NCI-H748 (cell line): ENCODE data around the gene EPM2AIP1.
"Not testable (repeated sequence)": the region's sequence is repeated elsewhere in the genome, so short reads cannot be mapped to it uniquely, and the experiment has no call there.

Source experiments
- DNase-seq: peaks from one replicate; lab custom pipeline; 2025; ENCODE audit not compliant: unreplicated experiment; lab: John Stamatoyannopoulos, UW

The EPM2AIP1 gene

GRCh38 chr3:36992806-36993325 lies at the start of gene EPM2AIP1:
EPM2AIP1 (minus strand) TSS chr3:36993131; CDS start chr3:36993077, 54 bp downstream.
- no peak for DNase-seq

- not testable (repeated sequence) for DNase-seq
These were observed 49.8 kb upstream of the EPM2AIP1 start for GRCh38 chr3:37042712-37043111.

- no peak for DNase-seq
These were observed 48.7 kb upstream of the EPM2AIP1 start for GRCh38 chr3:37041546-37042195.

GRCh38 chr3:37040231-37040630 lies 47.3 kb upstream of the EPM2AIP1 start:
- no peak for DNase-seq

- no peak for DNase-seq
These were observed 46.4 kb upstream of the EPM2AIP1 start for GRCh38 chr3:37039161-37039846.

GRCh38 chr3:37037352-37037751 lies 44.4 kb upstream of the EPM2AIP1 start:
- no peak for DNase-seq

- no peak for DNase-seq
These were observed 40.0 kb upstream of the EPM2AIP1 start for GRCh38 chr3:37032961-37033360.

- no peak for DNase-seq
These were observed 38.3 kb upstream of the EPM2AIP1 start for GRCh38 chr3:37031096-37031682.

GRCh38 chr3:37030588-37030987 lies 37.7 kb upstream of the EPM2AIP1 start:
- DNase-seq: no peak

GRCh38 chr3:37029516-37030163 lies 36.7 kb upstream of the EPM2AIP1 start:
- DNase-seq: no peak

GRCh38 chr3:37029111-37029510 lies 36.2 kb upstream of the EPM2AIP1 start:
- DNase-seq: no peak

- no peak for DNase-seq
These were observed 35.4 kb upstream of the EPM2AIP1 start for GRCh38 chr3:37028329-37028728.

GRCh38 chr3:37026851-37027250 lies 33.9 kb upstream of the EPM2AIP1 start:
- DNase-seq: no peak

- DNase-seq: no peak
These were observed 32.8 kb upstream of the EPM2AIP1 start for GRCh38 chr3:37025561-37026335.

GRCh38 chr3:37024820-37025405 lies 32.0 kb upstream of the EPM2AIP1 start:
- no peak for DNase-seq

- no peak for DNase-seq
These were observed 31.2 kb upstream of the EPM2AIP1 start for GRCh38 chr3:37024092-37024491.

GRCh38 chr3:37017683-37018082 lies 24.8 kb upstream of the EPM2AIP1 start:
- no peak for DNase-seq

GRCh38 chr3:37016903-37017302 lies 24.0 kb upstream of the EPM2AIP1 start:
- no peak for DNase-seq

- no peak for DNase-seq
These were observed 22.7 kb upstream of the EPM2AIP1 start for GRCh38 chr3:37015642-37016041.

GRCh38 chr3:37014620-37015019 lies 21.7 kb upstream of the EPM2AIP1 start:
- DNase-seq: no peak
